ENCODE data around the gene RPL41.
A peak's percentile ranks its signal among the peaks of the same experiment; 100 is the strongest.

RPL41 gene

DNA sequence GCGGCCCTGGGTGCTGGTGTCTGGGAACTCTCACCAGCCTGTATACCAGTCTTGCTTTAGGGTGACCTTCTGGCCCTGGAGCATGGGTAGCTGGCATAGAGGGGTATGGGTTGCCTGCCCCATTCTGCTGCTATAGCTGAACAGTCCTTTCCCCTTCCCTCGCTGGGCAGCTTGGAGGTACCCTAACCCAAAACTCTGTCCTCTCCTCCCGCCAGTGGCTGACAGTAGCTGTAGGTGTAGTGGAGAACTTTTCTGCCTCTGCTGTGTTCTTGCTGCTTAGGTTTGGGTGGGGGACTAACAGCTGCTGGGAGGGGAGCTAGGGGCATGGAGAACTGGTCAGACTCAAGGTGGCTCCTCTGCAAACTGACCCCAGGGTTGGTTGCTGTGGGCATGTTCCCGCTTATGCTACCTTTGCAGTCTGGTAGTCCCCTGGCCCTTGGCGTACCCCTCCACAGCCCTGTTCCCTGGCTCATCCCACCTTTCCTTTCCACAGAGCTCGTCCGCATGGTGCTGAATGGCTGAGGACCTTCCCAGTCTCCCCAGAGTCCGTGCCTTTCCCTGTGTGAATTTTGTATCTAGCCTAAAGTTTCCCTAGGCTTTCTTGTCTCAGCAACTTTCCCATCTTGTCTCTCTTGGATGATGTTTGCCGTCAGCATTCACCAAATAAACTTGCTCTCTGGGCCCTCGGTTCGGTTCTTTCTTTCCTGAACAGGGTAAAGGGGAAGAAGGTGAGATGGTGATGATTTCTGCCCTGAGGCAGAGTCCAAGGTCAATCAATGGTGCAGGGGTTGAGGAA is 44.7 kb downstream of the RPL41 start:
- Histone ChIP-seq H3K36me3 (ENCODE audit: insufficient read depth, low read length) (peaks cover 45% of the 10 kb centered on the region; the same call in 1 of the 2 replicates), H3K4me1 (ENCODE audit: control insufficient read depth, insufficient read depth, low read length, unreplicated experiment) (peaks cover 22% of the 10 kb centered on the region), H3K79me2 (ENCODE audit: control insufficient read depth, insufficient read depth, low read length, unreplicated experiment) (peaks cover 33% of the 10 kb centered on the region), H3K4me3 (ENCODE audit: low read depth, low read length) (peak overlapping the region; percentile 96), H3K27ac (ENCODE audit: low read depth, low read length) (peak overlapping the region; percentile 84), H3K27me3 (ENCODE audit: insufficient read depth, low read length) (no peaks in the 10 kb centered on the region), H2AFZ (ENCODE audit: low read length, unreplicated experiment) (no peak overlapping the region)

DNA sequence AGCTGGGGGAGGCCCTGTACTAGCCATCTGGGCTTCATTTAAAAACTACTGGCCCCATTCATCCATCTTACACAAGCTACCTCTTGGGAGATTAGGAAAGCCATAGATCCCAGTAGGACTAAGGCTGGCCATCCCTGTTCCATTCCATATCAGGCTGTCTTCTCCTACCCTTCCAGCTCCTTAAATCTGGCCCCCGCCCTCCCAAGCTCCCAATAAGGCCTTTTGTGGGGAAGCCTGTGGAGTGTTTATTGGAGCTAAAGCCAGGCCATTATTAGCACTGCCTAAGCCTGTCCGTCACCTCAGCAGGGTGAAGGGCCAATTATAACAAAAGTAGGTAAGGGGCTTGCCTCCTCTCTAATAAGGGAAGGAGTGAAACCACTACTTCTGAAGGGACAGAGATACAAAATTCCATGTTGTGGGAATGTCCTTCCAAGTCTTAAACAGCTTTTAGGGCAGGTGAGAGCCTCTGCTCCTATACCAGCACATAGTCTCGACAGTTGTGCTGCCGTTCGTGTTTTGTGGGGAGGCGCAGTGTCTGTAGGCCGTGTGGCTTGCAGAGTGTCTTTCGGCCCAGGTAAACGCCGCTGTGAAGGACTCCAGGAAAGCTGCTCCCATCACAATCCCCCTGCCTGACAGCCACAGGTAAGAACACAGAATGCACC is 45.4 kb downstream of the RPL41 start:
- Histone ChIP-seq H3K27me3 (ENCODE audit: insufficient read depth, low read length) (no peaks in the 10 kb centered on the region), H3K36me3 (ENCODE audit: insufficient read depth, low read length) (peaks cover 45% of the 10 kb centered on the region; the same call in 1 of the 2 replicates), H3K4me1 (ENCODE audit: control insufficient read depth, insufficient read depth, low read length, unreplicated experiment) (peaks cover 22% of the 10 kb centered on the region), H3K79me2 (ENCODE audit: control insufficient read depth, insufficient read depth, low read length, unreplicated experiment) (peaks cover 33% of the 10 kb centered on the region), H2AFZ (ENCODE audit: low read length, unreplicated experiment) (no peak overlapping the region), H3K27ac (ENCODE audit: low read depth, low read length) (peak overlapping the region; percentile 84), H3K4me3 (ENCODE audit: low read depth, low read length) (peak overlapping the region; percentile 96; the same call in 1 of the 2 replicates)

DNA sequence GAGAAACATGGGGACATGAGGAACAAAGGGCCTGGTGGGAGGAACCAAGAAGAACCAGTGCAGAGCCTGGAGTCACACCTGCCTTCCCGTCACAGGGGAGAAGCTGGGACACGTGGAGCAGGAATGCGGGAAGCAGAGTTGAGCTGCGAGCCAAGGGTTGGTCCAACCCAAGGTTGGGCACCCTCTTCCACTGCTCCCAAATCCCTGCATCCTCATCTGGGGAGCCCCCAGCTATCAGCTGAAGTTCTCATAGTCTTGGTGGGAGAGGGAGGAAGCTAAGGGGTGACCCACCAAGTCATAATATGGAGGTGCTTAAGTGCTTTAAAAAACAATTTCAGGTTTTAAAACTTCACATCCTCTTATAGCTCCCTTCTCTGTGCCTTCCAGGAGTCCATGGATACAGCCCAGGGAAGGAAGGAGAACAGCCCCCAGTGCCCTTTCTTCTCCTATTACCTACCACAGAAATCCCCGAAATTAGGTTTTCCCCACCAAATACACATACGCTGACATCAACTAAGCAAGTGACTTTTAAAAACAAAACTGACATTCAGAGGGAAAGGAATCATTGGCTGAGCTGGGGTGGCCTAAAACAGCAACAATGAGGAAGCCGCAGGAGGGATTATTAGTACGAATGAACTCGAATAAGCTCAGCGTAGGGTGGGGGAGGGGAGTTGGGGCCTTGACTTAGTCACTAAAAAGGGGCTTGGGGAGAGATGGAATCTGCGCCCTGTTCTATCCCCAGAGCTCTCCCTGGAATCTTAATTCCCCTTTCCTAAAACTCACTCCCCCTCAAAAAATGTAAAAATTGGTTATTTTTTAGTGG is 46.2 kb downstream of the RPL41 start:
- peaks cover 22% of the 10 kb centered on the region for H3K4me1 ChIP-seq (ENCODE audit: control insufficient read depth, insufficient read depth, low read length, unreplicated experiment)
- H3K27ac ChIP-seq (ENCODE audit: low read depth, low read length) = 0 out of 2 replicates have a peak overlapping the region, but pooled peaks have one; percentile 1
- no peak overlapping the region for H2AFZ ChIP-seq (ENCODE audit: low read length, unreplicated experiment)
- no peaks in the 10 kb centered on the region for H3K27me3 ChIP-seq (ENCODE audit: insufficient read depth, low read length)
- H3K79me2 ChIP-seq (ENCODE audit: control insufficient read depth, insufficient read depth, low read length, unreplicated experiment) = peaks cover 33% of the 10 kb centered on the region
- peaks cover 47% of the 10 kb centered on the region; the same call in 1 of the 2 replicates for H3K36me3 ChIP-seq (ENCODE audit: insufficient read depth, low read length)
- no peak overlapping the region for H3K4me3 ChIP-seq (ENCODE audit: low read depth, low read length)

DNA sequence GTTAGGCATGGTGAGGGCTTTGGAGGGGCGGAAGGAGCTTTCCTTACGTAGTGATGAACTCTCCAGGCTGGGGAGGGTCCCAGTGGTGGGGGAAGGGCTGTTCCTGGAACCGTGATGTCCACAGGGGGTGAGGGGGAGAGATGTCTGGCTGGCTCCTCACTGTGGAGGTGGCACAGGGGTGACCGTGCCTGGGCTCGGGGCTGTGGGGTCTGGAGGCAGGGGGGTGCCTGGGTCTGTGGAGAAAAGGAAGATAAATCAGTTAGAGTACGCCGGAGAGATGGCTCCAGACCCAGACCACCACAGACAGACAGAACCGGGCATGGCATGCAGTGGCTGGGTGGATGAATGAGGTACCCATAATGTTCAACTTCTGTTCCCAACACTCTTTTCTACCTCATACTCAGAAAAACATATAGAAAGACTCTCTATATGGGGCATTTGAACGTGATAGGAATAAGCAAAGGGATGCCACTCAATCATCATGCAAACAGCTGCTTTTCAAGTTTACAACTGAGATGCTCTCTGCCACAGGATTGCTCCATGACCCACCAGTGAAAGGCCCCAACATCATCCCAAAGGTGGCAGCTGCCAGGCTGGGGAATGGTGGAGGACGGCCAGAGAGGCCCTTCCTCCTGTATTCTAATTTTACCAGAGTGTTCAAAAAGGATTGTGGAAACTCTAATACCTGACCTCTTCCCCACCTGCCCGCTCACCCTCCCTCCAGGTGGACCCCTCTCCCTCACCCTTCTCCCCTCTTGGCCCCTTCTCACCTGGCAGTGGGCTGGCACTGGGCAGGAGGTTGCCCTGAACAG is 47.3 kb downstream of the RPL41 start:
- Histone ChIP-seq H3K79me2 (ENCODE audit: control insufficient read depth, insufficient read depth, low read length, unreplicated experiment) (peaks cover 28% of the 10 kb centered on the region), H3K4me1 (ENCODE audit: control insufficient read depth, insufficient read depth, low read length, unreplicated experiment) (peaks cover 22% of the 10 kb centered on the region), H3K36me3 (ENCODE audit: insufficient read depth, low read length) (peaks cover 47% of the 10 kb centered on the region; the same call in 1 of the 2 replicates), H3K27me3 (ENCODE audit: insufficient read depth, low read length) (no peaks in the 10 kb centered on the region), H2AFZ (ENCODE audit: low read length, unreplicated experiment) (no peak overlapping the region), H3K4me3 (ENCODE audit: low read depth, low read length) (no peak overlapping the region), H3K27ac (ENCODE audit: low read depth, low read length) (0 out of 2 replicates have a peak overlapping the region, but pooled peaks have one; percentile 1)

DNA sequence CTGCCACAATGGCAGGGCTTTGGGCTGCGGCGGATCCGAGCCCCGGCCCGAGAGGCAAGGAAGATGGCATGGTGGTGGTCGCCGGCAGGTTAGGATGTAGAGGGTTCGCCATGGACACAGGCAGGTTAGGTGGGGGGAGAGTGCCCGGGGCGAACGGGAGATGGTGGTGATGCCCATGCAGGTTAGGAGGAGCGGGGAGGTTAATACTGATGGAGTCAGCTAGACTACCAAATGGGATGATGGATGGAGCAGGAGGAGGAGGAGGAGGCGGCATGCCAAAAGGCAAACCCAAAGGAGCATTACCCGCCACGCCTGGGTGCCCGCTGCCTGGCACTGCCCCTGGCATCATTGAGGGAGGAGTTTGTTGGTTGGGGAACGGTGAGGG is 47.9 kb downstream of the RPL41 start:
- Histone ChIP-seq H3K4me3 (ENCODE audit: low read depth, low read length) (no peak overlapping the region), H3K79me2 (ENCODE audit: control insufficient read depth, insufficient read depth, low read length, unreplicated experiment) (peaks cover 22% of the 10 kb centered on the region), H3K36me3 (ENCODE audit: insufficient read depth, low read length) (peaks cover 47% of the 10 kb centered on the region; the same call in 1 of the 2 replicates), H3K4me1 (ENCODE audit: control insufficient read depth, insufficient read depth, low read length, unreplicated experiment) (peaks cover 22% of the 10 kb centered on the region), H3K27ac (ENCODE audit: low read depth, low read length) (no peak overlapping the region), H3K27me3 (ENCODE audit: insufficient read depth, low read length) (no peaks in the 10 kb centered on the region), H2AFZ (ENCODE audit: low read length, unreplicated experiment) (no peak overlapping the region)

DNA sequence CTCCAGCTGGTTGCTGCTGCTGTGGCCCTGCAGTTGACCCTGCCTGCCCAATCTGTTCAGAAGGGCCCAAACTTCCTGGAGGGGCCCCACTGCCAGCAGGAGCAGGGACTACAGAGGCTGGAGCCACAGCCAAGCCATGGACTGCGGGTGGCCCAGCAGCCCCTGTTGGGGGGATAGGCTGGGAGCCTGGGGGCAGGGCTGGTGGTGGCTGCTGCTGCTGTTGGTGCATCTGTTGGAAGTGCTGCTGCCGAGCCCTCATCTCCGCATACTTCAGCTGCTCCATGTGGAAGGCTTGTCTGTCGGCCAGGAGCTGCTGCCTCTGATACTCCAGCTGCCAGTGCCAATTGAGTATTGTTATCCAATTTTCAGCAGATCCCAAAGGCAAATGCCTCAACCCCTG is 48.9 kb downstream of the RPL41 start:
- H3K27me3 ChIP-seq (ENCODE audit: insufficient read depth, low read length) = no peaks in the 10 kb centered on the region
- H3K4me3 ChIP-seq (ENCODE audit: low read depth, low read length) = no peak overlapping the region
- peaks cover 42% of the 10 kb centered on the region; the same call in 1 of the 2 replicates for H3K36me3 ChIP-seq (ENCODE audit: insufficient read depth, low read length)
- H2AFZ ChIP-seq (ENCODE audit: low read length, unreplicated experiment) = no peak overlapping the region
- peaks cover 15% of the 10 kb centered on the region for H3K4me1 ChIP-seq (ENCODE audit: control insufficient read depth, insufficient read depth, low read length, unreplicated experiment)
- peaks cover 11% of the 10 kb centered on the region for H3K79me2 ChIP-seq (ENCODE audit: control insufficient read depth, insufficient read depth, low read length, unreplicated experiment)
- no peak overlapping the region for H3K27ac ChIP-seq (ENCODE audit: low read depth, low read length)
